ENCODE data around the gene TMPRSS11E. TPM values are rescaled to one million over a fixed set of nuclear protein-coding genes. Genes with fewer than 3 reads are reported as not detected.

TMPRSS11E gene
- total RNA-seq, 2 donors from 2014 or later = not detected

GRCh38 chr4:68430337-68430736 is 16.9 kb upstream of the TMPRSS11E start:
- no peak overlapping the region for H3K4me3 Mint-ChIP-seq

DNA sequence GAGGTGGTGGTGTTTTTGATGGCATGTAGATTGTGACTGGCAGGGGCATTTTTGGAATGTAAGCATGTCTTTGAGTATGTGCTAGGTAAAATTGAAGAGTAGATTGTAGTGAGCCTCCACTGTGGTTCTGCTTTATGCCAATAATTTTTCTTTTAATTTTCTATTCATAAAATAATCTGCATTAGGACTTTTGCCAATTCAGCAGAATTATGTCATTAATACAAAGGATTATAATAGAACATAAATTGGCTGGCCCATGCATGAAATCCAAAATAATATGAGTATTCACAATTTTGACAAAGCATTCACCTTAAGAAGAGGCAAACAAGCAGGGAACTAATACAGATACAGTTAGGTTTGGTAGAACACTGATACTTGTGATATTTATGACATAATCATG is 14.9 kb upstream of the TMPRSS11E start:
- H3K27ac Mint-ChIP-seq = no peak overlapping the region
- no peaks in the 10 kb centered on the region for H3K36me3 Mint-ChIP-seq (ENCODE audit: low read depth)

More at GRCh38 chr4:68430337-68430736, 16.9 kb upstream of the TMPRSS11E start:
- H3K36me3 Mint-ChIP-seq (ENCODE audit: low read depth) = no peaks in the 10 kb centered on the region
- ATAC-seq = no peak
- H3K4me1 Mint-ChIP-seq = peaks cover 4% of the 10 kb centered on the region
- no peaks in the 10 kb centered on the region for H3K9me3 ChIP-seq (ENCODE audit: control insufficient read depth, low read length, poor library complexity, severe bottlenecking)
- no peak overlapping the region for H3K27ac Mint-ChIP-seq
- no peaks in the 10 kb centered on the region for H3K27me3 Mint-ChIP-seq
- DNase-seq = no peak

GRCh38 chr4:68433582-68433981 is 13.7 kb upstream of the TMPRSS11E start:
- H3K4me3 Mint-ChIP-seq = no peak overlapping the region
- no peak for ATAC-seq
- no peaks in the 10 kb centered on the region for H3K36me3 Mint-ChIP-seq (ENCODE audit: low read depth)
- no peaks in the 10 kb centered on the region for H3K9me3 ChIP-seq (ENCODE audit: control insufficient read depth, low read length, poor library complexity, severe bottlenecking)
- H3K4me1 Mint-ChIP-seq = peaks cover 15% of the 10 kb centered on the region
- no peak for DNase-seq
- no peak overlapping the region for H3K27ac Mint-ChIP-seq
- H3K27me3 Mint-ChIP-seq = no peaks in the 10 kb centered on the region

More for the DNA sequence above, 14.9 kb upstream of the TMPRSS11E start:
- peaks cover 15% of the 10 kb centered on the region for H3K4me1 Mint-ChIP-seq
- no peaks in the 10 kb centered on the region for H3K9me3 ChIP-seq (ENCODE audit: control insufficient read depth, low read length, poor library complexity, severe bottlenecking)
- no peaks in the 10 kb centered on the region for H3K27me3 Mint-ChIP-seq
- no peak for DNase-seq
- no peak overlapping the region for H3K4me3 Mint-ChIP-seq
- ATAC-seq = no peak

DNA sequence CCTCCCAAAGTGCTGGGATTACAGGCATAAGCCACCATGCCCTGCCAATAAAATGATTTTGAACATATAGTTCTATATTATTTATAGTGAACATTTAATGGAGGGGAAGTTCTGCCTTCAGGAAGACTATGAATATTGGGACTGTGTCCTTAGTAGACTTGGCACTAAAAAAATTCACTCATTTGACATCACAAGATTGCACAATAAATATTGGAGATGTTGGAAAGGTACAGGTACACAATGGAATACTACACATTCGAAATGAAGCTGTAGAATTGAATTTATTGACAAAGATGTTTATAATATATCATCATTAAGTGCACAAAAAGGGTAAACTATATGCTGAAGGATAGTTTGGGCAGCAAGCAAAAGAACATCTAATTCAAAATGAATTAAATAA is 13.0 kb upstream of the TMPRSS11E start:
- no peak overlapping the region for H3K27ac Mint-ChIP-seq

DNA sequence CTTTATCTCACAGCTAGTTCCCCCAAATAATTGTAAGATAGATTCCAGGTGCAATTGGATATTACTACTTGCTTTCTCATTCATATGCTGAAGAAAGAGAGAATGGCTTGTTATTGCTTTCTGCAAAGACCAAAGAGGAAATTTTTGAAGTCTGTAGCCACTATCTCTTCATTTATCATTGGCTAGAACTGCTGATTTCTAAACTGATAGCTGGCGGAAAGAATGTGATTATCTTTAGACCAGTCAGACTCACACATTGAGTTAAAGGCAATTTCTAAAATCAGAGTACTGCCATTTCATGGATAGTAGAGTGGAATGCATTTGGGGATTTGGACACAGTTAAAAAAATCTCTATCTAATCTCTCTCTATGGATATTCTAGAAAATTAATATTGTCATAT is 12.4 kb upstream of the TMPRSS11E start:
- peak overlapping the region; percentile 86 for H3K27ac Mint-ChIP-seq
- H3K4me1 Mint-ChIP-seq = peaks cover 19% of the 10 kb centered on the region

More for the DNA sequence above, 13.0 kb upstream of the TMPRSS11E start:
- DNase-seq (no peak), ATAC-seq (no peak)
- Mint-ChIP-seq H3K27me3 (no peaks in the 10 kb centered on the region), H3K4me3 (no peak overlapping the region), H3K4me1 (peaks cover 18% of the 10 kb centered on the region), H3K36me3 (ENCODE audit: low read depth) (no peaks in the 10 kb centered on the region)
- no peaks in the 10 kb centered on the region for H3K9me3 ChIP-seq (ENCODE audit: control insufficient read depth, low read length, poor library complexity, severe bottlenecking)

GRCh38 chr4:68445111-68445510 is 2.2 kb upstream of the TMPRSS11E start:
- H3K4me3 Mint-ChIP-seq = no peak overlapping the region
- H3K27me3 Mint-ChIP-seq = peaks cover 7% of the 10 kb centered on the region
- no peak overlapping the region for H3K27ac Mint-ChIP-seq
- H3K9me3 ChIP-seq (ENCODE audit: control insufficient read depth, low read length, poor library complexity, severe bottlenecking) = no peaks in the 10 kb centered on the region
- peaks cover 3% of the 10 kb centered on the region for H3K36me3 Mint-ChIP-seq (ENCODE audit: low read depth)
- ATAC-seq = no peak
- peaks cover 16% of the 10 kb centered on the region for H3K4me1 Mint-ChIP-seq
- DNase-seq = no peak

More for the DNA sequence above, 12.4 kb upstream of the TMPRSS11E start:
- Mint-ChIP-seq H3K36me3 (ENCODE audit: low read depth) (no peaks in the 10 kb centered on the region), H3K27me3 (no peaks in the 10 kb centered on the region), H3K4me3 (no peak overlapping the region)
- H3K9me3 ChIP-seq (ENCODE audit: control insufficient read depth, low read length, poor library complexity, severe bottlenecking) = no peaks in the 10 kb centered on the region
- DNase-seq (no peak), ATAC-seq (no peak)

DNA sequence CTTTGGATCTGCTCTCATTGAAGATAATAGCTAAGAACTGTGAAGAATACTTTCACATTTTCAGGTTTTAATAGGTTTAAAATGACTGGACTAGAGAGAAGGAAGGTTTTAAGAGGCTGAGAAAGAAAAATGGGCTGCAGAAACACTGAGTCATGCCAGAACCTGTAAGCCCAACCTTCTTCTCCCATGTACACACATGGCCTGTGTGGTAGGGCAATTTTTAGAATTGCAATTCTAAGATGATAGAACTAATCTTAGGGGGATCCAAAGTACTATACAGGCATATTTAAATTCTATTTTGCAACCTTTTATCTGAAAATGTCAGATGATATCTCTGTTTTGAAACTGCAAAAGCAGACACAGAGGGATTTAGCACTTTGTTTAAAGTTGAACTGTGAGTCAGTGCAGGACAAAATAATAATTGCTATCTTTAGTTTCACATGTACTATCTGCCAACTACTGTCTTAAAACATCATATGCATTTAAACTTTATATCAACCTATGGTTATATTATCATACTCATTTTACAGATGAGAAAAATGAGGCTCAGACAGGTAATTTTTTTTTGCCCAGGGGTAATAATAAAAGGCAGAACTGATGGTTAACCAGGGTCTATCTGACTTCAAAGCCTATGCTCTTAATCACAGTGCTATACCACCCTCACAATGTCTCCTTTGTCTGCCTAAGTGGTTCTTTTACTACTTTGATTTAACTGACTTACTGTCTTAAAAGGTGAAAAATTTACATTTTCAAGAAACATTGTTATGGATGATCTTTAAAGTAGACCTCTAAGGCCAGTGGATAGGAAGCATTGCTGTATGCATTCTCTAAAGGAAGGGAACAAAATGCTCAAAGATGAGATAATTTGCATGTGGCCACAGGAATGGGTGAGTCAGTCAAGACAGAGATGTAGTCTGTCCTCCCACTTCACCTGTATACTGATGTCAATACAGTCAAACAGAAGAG is 4.3 kb downstream of the TMPRSS11E start:
- no peak overlapping the region for H3K4me3 Mint-ChIP-seq
- H3K9me3 ChIP-seq (ENCODE audit: control insufficient read depth, low read length, poor library complexity, severe bottlenecking) = no peaks in the 10 kb centered on the region
- H3K36me3 Mint-ChIP-seq (ENCODE audit: low read depth) = peaks cover 3% of the 10 kb centered on the region
- H3K4me1 Mint-ChIP-seq = peaks cover 11% of the 10 kb centered on the region
- ATAC-seq (no peak), DNase-seq (no peak)
- H3K27me3 Mint-ChIP-seq = peaks cover 17% of the 10 kb centered on the region
- H3K27ac Mint-ChIP-seq = no peak overlapping the region

DNA sequence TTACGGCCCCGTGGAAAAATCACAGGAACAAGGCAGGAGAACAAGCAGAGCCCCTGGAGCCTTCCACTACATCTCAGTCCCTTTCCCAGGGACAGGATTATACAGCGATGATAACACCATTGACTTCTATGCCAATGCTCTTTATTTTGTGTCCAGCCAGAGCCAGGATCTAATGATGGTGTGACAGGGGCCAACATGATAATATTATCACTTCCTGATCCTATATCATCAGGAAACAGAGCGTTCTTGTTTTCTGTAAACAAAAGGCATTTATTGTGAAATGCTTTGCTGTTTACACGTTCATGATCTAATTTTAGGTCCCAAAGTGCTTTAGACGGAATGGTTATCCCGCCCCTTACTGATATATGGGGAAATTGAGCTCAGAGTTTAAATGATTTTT is 12.8 kb downstream of the TMPRSS11E start:
- H3K27me3 Mint-ChIP-seq = peaks cover 4% of the 10 kb centered on the region
- H3K27ac Mint-ChIP-seq = no peak overlapping the region
- peaks cover 2% of the 10 kb centered on the region for H3K4me1 Mint-ChIP-seq
- no peaks in the 10 kb centered on the region for H3K36me3 Mint-ChIP-seq (ENCODE audit: low read depth)
- DNase-seq (no peak), ATAC-seq (no peak)
- no peaks in the 10 kb centered on the region for H3K9me3 ChIP-seq (ENCODE audit: control insufficient read depth, low read length, poor library complexity, severe bottlenecking)
- H3K4me3 Mint-ChIP-seq = no peak overlapping the region

GRCh38 chr4:68461790-68462189 is 14.5 kb downstream of the TMPRSS11E start:
- DNase-seq = no peak
- no peaks in the 10 kb centered on the region for H3K9me3 ChIP-seq (ENCODE audit: control insufficient read depth, low read length, poor library complexity, severe bottlenecking)
- Mint-ChIP-seq H3K4me1 (peaks cover 2% of the 10 kb centered on the region), H3K36me3 (ENCODE audit: low read depth) (no peaks in the 10 kb centered on the region), H3K27me3 (no peaks in the 10 kb centered on the region), H3K4me3 (no peak overlapping the region), H3K27ac (no peak overlapping the region)
- ATAC-seq = no peak

DNA sequence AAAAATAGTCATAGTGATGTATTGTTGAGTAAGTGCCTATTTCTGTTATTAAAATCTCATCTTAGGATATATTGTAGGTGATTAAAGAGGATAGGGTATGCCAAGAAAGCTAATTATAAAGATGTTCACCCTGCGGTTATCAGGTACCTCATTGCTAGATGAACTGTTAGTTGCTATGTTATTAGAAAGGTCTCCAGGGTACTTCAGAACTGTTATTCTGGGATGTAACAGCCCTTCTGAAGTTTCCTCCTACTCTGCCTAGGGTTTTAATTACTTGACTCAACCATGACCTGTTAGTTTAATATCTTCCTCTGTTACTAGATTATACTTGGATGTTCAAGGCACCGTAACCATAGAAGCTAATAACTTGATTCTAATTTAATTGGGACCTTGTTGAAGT is 15.4 kb downstream of the TMPRSS11E start:
- Mint-ChIP-seq H3K4me3 (no peak overlapping the region), H3K36me3 (ENCODE audit: low read depth) (no peaks in the 10 kb centered on the region), H3K27ac (no peak overlapping the region), H3K27me3 (no peaks in the 10 kb centered on the region), H3K4me1 (peaks cover 2% of the 10 kb centered on the region)
- H3K9me3 ChIP-seq (ENCODE audit: control insufficient read depth, low read length, poor library complexity, severe bottlenecking) = no peaks in the 10 kb centered on the region
- ATAC-seq (no peak), DNase-seq (no peak)

- peaks cover 2% of the 10 kb centered on the region for H3K4me1 Mint-ChIP-seq
- H3K27ac Mint-ChIP-seq = no peak overlapping the region
- DNase-seq (no peak), ATAC-seq (no peak)
- no peaks in the 10 kb centered on the region for H3K36me3 Mint-ChIP-seq (ENCODE audit: low read depth)
- no peaks in the 10 kb centered on the region for H3K9me3 ChIP-seq (ENCODE audit: control insufficient read depth, low read length, poor library complexity, severe bottlenecking)
- no peak overlapping the region for H3K4me3 Mint-ChIP-seq
- no peaks in the 10 kb centered on the region for H3K27me3 Mint-ChIP-seq
These were observed 16.5 kb downstream of the TMPRSS11E start for GRCh38 chr4:68463796-68464195.

DNA sequence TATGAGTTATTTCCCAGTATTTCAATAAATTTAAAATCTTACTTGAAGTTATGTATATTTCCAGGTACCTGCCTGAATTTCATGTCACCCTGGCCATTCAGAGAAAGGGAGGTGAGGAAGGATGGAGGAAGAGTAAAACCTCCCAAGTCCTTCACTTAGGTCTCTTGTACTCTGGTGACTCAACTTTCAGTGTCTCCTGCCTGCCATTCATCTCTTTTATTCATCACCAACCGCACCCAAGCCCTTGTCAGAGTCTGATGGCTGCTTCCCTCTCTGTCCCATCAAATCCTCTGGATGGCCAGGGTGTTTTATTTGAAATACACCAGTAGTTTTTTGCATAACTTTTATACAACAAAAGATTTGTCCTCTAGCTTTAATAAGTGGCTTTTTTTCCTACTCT is 17.8 kb downstream of the TMPRSS11E start:
- Mint-ChIP-seq H3K27ac (peak overlapping the region; percentile 17), H3K27me3 (no peaks in the 10 kb centered on the region), H3K4me1 (no peaks in the 10 kb centered on the region), H3K36me3 (ENCODE audit: low read depth) (no peaks in the 10 kb centered on the region), H3K4me3 (no peak overlapping the region)
- DNase-seq (no peak), ATAC-seq (no peak)
- H3K9me3 ChIP-seq (ENCODE audit: control insufficient read depth, low read length, poor library complexity, severe bottlenecking) = no peaks in the 10 kb centered on the region

DNA sequence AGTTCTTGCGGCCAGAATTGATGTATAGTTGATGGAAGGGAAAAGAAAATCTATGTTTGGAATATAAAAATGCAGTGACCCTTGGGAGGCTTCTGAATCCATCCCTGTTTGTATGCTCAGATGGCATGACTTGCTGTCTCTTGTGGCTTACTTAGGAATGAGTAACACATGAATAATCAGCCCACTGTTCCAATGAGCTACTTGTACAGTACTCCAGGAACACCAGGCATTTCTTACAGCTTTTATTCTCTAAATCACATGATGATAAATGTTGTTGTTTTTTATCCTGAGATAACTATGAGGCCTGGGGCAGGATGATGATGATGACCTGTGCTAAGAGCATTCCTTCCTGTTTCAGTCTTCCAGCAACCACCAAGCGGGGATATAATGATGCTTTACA is 18.9 kb downstream of the TMPRSS11E start:
- Mint-ChIP-seq H3K27me3 (no peaks in the 10 kb centered on the region), H3K4me3 (no peak overlapping the region), H3K4me1 (no peaks in the 10 kb centered on the region), H3K27ac (no peak overlapping the region), H3K36me3 (ENCODE audit: low read depth) (no peaks in the 10 kb centered on the region)
- H3K9me3 ChIP-seq (ENCODE audit: control insufficient read depth, low read length, poor library complexity, severe bottlenecking) = no peaks in the 10 kb centered on the region
- no peak for DNase-seq
- no peak for ATAC-seq

DNA sequence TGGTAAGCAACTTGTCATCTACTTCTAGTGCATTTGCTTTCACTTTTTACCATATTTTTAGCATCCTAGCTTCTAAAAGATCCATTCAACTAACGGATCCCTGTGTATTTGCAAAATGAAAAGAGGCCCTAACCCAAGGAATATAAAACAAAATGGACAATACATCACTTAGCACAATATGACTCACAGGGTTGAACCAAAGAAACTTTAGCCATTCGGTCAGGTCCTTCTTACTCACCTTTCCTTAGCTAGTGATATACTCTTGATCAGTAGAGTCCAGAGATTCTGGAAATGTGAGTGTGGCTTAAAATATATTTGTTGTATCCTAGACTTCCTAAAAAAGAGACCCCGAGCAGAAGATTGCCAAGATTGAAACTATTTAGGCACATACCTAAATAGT is 19.5 kb downstream of the TMPRSS11E start:
- H3K9me3 ChIP-seq (ENCODE audit: control insufficient read depth, low read length, poor library complexity, severe bottlenecking) = no peaks in the 10 kb centered on the region
- no peak for DNase-seq
- no peaks in the 10 kb centered on the region for H3K4me1 Mint-ChIP-seq
- H3K27ac Mint-ChIP-seq = no peak overlapping the region
- H3K4me3 Mint-ChIP-seq = no peak overlapping the region
- ATAC-seq = no peak
- H3K27me3 Mint-ChIP-seq = no peaks in the 10 kb centered on the region
- no peaks in the 10 kb centered on the region for H3K36me3 Mint-ChIP-seq (ENCODE audit: low read depth)
